ENCODE results near the gene SIPA1. TPM values are rescaled to one million over a fixed set of nuclear protein-coding genes. Genes with fewer than 3 reads are reported as not detected.

SIPA1 gene
- polyA plus RNA-seq, 4 donors = 21.7 to 45.2 (median 33.1) TPM

- peaks cover 0 to 2% (median 0%) of the 10 kb centered on the region in 3 donors for H3K4me1 ChIP-seq (ENCODE audit: control insufficient read depth in 3 of 3, insufficient read depth in 2 of 3, low read depth in 1 of 3, low read length in 2 of 3)
- 95 to 98% (median 95%) methylated on average over 6 of the region's 6 CpGs for WGBS, 3 donors
- DNase-seq (no peak), FAIRE-seq (no peak)
- no peak overlapping the region for H3K4me3 ChIP-seq (ENCODE audit: low read depth in 1 of 3, low read length in 3 of 3)
- no peak overlapping the region for H3K27ac ChIP-seq (ENCODE audit: low read depth in 1 of 3, low read length in 2 of 3)
- no peaks in the 10 kb centered on the region for H3K9me3 ChIP-seq (ENCODE audit: control insufficient read depth in 2 of 2, insufficient read depth in 1 of 2, low read depth in 1 of 2, low read length in 1 of 2)
- H3K27me3 ChIP-seq (ENCODE audit: control insufficient read depth in 3 of 3, insufficient read depth in 3 of 3, low read length in 3 of 3) = no peaks in the 10 kb centered on the region
- peaks cover 10 to 83% (median 11%) of the 10 kb centered on the region in 3 donors for H3K36me3 ChIP-seq (ENCODE audit: control insufficient read depth in 3 of 3, insufficient read depth in 2 of 3, low read depth in 1 of 3, low read length in 3 of 3)
Measured at GRCh38 chr11:65599955-65600246, 38.0 kb upstream of the SIPA1 start.

GRCh38 chr11:65604258-65604657 is 33.6 kb upstream of the SIPA1 start:
- FAIRE-seq = no peak
- DNase-seq = no peak
- no peaks in the 10 kb centered on the region for H3K9me3 ChIP-seq (ENCODE audit: control insufficient read depth in 2 of 2, insufficient read depth in 1 of 2, low read depth in 1 of 2, low read length in 1 of 2)
- H3K36me3 ChIP-seq (ENCODE audit: control insufficient read depth in 3 of 3, insufficient read depth in 2 of 3, low read depth in 1 of 3, low read length in 3 of 3) = peaks cover 23 to 92% (median 30%) of the 10 kb centered on the region in 3 donors
- H3K4me3 ChIP-seq (ENCODE audit: low read depth in 1 of 3, low read length in 3 of 3) = no peak overlapping the region
- 92 to 100% (median 94%) methylated on average over 1 of the region's 1 CpG for WGBS, 3 donors
- H3K27ac ChIP-seq (ENCODE audit: low read depth in 1 of 3, low read length in 2 of 3) = no peak overlapping the region
- H3K4me1 ChIP-seq (ENCODE audit: control insufficient read depth in 3 of 3, insufficient read depth in 2 of 3, low read depth in 1 of 3, low read length in 2 of 3) = peaks cover 0 to 13% (median 0%) of the 10 kb centered on the region in 3 donors
- H3K27me3 ChIP-seq (ENCODE audit: control insufficient read depth in 3 of 3, insufficient read depth in 3 of 3, low read length in 3 of 3) = no peaks in the 10 kb centered on the region

- FAIRE-seq (no peak), DNase-seq (peak; percentile 70 to 91)
- 55 to 81% (median 70%) methylated on average over 67 of the region's 67 CpGs for WGBS, 3 donors
- Histone ChIP-seq H3K9me3 (ENCODE audit: control insufficient read depth in 2 of 2, insufficient read depth in 1 of 2, low read depth in 1 of 2, low read length in 1 of 2) (no peaks in the 10 kb centered on the region), H3K27me3 (ENCODE audit: control insufficient read depth in 3 of 3, insufficient read depth in 3 of 3, low read length in 3 of 3) (no peaks in the 10 kb centered on the region), H3K27ac (ENCODE audit: low read depth in 1 of 3, low read length in 2 of 3) (peak overlapping the region in 2 of 3 donors; percentile 9 to 78), H3K4me3 (ENCODE audit: low read depth in 1 of 3, low read length in 3 of 3) (no peak overlapping the region), H3K36me3 (ENCODE audit: control insufficient read depth in 3 of 3, insufficient read depth in 2 of 3, low read depth in 1 of 3, low read length in 3 of 3) (peaks cover 23 to 96% (median 30%) of the 10 kb centered on the region in 3 donors), H3K4me1 (ENCODE audit: control insufficient read depth in 3 of 3, insufficient read depth in 2 of 3, low read depth in 1 of 3, low read length in 2 of 3) (peaks cover 0 to 36% (median 6%) of the 10 kb centered on the region in 3 donors)
Measured at GRCh38 chr11:65606876-65607613, 30.9 kb upstream of the SIPA1 start.

- DNase-seq (no peak), FAIRE-seq (no peak)
- H3K27me3 ChIP-seq (ENCODE audit: control insufficient read depth in 3 of 3, insufficient read depth in 3 of 3, low read length in 3 of 3) = no peaks in the 10 kb centered on the region
- H3K27ac ChIP-seq (ENCODE audit: low read depth in 1 of 3, low read length in 2 of 3) = peak overlapping the region in 2 of 3 donors; percentile 9 to 19
- 87 to 93% (median 92%) methylated on average over 37 of the region's 37 CpGs for WGBS, 3 donors
- no peak overlapping the region for H3K4me3 ChIP-seq (ENCODE audit: low read depth in 1 of 3, low read length in 3 of 3)
- peaks cover 23 to 96% (median 30%) of the 10 kb centered on the region in 3 donors for H3K36me3 ChIP-seq (ENCODE audit: control insufficient read depth in 3 of 3, insufficient read depth in 2 of 3, low read depth in 1 of 3, low read length in 3 of 3)
- H3K4me1 ChIP-seq (ENCODE audit: control insufficient read depth in 3 of 3, insufficient read depth in 2 of 3, low read depth in 1 of 3, low read length in 2 of 3) = peaks cover 0 to 43% (median 14%) of the 10 kb centered on the region in 3 donors
- H3K9me3 ChIP-seq (ENCODE audit: control insufficient read depth in 2 of 2, insufficient read depth in 1 of 2, low read depth in 1 of 2, low read length in 1 of 2) = no peaks in the 10 kb centered on the region
Measured at GRCh38 chr11:65607614-65608426, 30.1 kb upstream of the SIPA1 start.

GRCh38 chr11:65609229-65609628 is 28.7 kb upstream of the SIPA1 start:
- WGBS, 3 donors = 56 to 65% (median 60%) methylated on average over 3 of the region's 3 CpGs
- H3K9me3 ChIP-seq (ENCODE audit: control insufficient read depth in 2 of 2, insufficient read depth in 1 of 2, low read depth in 1 of 2, low read length in 1 of 2) = no peaks in the 10 kb centered on the region
- H3K27ac ChIP-seq (ENCODE audit: low read depth in 1 of 3, low read length in 2 of 3) = no peak overlapping the region
- no peak overlapping the region for H3K4me3 ChIP-seq (ENCODE audit: low read depth in 1 of 3, low read length in 3 of 3)
- peaks cover 21 to 90% (median 27%) of the 10 kb centered on the region in 3 donors for H3K36me3 ChIP-seq (ENCODE audit: control insufficient read depth in 3 of 3, insufficient read depth in 2 of 3, low read depth in 1 of 3, low read length in 3 of 3)
- DNase-seq (no peak), FAIRE-seq (no peak)
- H3K27me3 ChIP-seq (ENCODE audit: control insufficient read depth in 3 of 3, insufficient read depth in 3 of 3, low read length in 3 of 3) = no peaks in the 10 kb centered on the region
- H3K4me1 ChIP-seq (ENCODE audit: control insufficient read depth in 3 of 3, insufficient read depth in 2 of 3, low read depth in 1 of 3, low read length in 2 of 3) = peaks cover 0 to 48% (median 14%) of the 10 kb centered on the region in 3 donors

- Histone ChIP-seq H3K36me3 (ENCODE audit: control insufficient read depth in 3 of 3, insufficient read depth in 2 of 3, low read depth in 1 of 3, low read length in 3 of 3) (peaks cover 20 to 86% (median 22%) of the 10 kb centered on the region in 3 donors), H3K27me3 (ENCODE audit: control insufficient read depth in 3 of 3, insufficient read depth in 3 of 3, low read length in 3 of 3) (no peaks in the 10 kb centered on the region), H3K4me1 (ENCODE audit: control insufficient read depth in 3 of 3, insufficient read depth in 2 of 3, low read depth in 1 of 3, low read length in 2 of 3) (peaks cover 0 to 48% (median 14%) of the 10 kb centered on the region in 3 donors), H3K27ac (ENCODE audit: low read depth in 1 of 3, low read length in 2 of 3) (peak overlapping the region in 1 of 3 donors; percentile 3), H3K9me3 (ENCODE audit: control insufficient read depth in 2 of 2, insufficient read depth in 1 of 2, low read depth in 1 of 2, low read length in 1 of 2) (no peaks in the 10 kb centered on the region), H3K4me3 (ENCODE audit: low read depth in 1 of 3, low read length in 3 of 3) (no peak overlapping the region)
- no peak for FAIRE-seq
- DNase-seq = peak in 1 of 2 donors; percentile 41
- WGBS, 3 donors = 74 to 81% (median 78%) methylated on average over 5 of the region's 5 CpGs
Measured at GRCh38 chr11:65609665-65610064, 28.2 kb upstream of the SIPA1 start.

GRCh38 chr11:65610404-65610803 is 27.5 kb upstream of the SIPA1 start:
- H3K27ac ChIP-seq (ENCODE audit: low read depth in 1 of 3, low read length in 2 of 3) = peak overlapping the region in 1 of 3 donors; percentile 73
- no peaks in the 10 kb centered on the region for H3K27me3 ChIP-seq (ENCODE audit: control insufficient read depth in 3 of 3, insufficient read depth in 3 of 3, low read length in 3 of 3)
- H3K4me3 ChIP-seq (ENCODE audit: low read depth in 1 of 3, low read length in 3 of 3) = peak overlapping the region in 1 of 3 donors; percentile 98
- FAIRE-seq (no peak), DNase-seq (no peak)
- peaks cover 0 to 48% (median 14%) of the 10 kb centered on the region in 3 donors for H3K4me1 ChIP-seq (ENCODE audit: control insufficient read depth in 3 of 3, insufficient read depth in 2 of 3, low read depth in 1 of 3, low read length in 2 of 3)
- H3K9me3 ChIP-seq (ENCODE audit: control insufficient read depth in 2 of 2, insufficient read depth in 1 of 2, low read depth in 1 of 2, low read length in 1 of 2) = no peaks in the 10 kb centered on the region
- H3K36me3 ChIP-seq (ENCODE audit: control insufficient read depth in 3 of 3, insufficient read depth in 2 of 3, low read depth in 1 of 3, low read length in 3 of 3) = peaks cover 13 to 78% (median 16%) of the 10 kb centered on the region in 3 donors
- WGBS, 3 donors = 59 to 70% (median 61%) methylated on average over 6 of the region's 6 CpGs

- 41 to 55% (median 52%) methylated on average over 10 of the region's 10 CpGs for WGBS, 3 donors
- Histone ChIP-seq H3K27me3 (ENCODE audit: control insufficient read depth in 3 of 3, insufficient read depth in 3 of 3, low read length in 3 of 3) (no peaks in the 10 kb centered on the region), H3K27ac (ENCODE audit: low read depth in 1 of 3, low read length in 2 of 3) (peak overlapping the region in 2 of 3 donors; percentile 8 to 73), H3K36me3 (ENCODE audit: control insufficient read depth in 3 of 3, insufficient read depth in 2 of 3, low read depth in 1 of 3, low read length in 3 of 3) (peaks cover 9 to 71% (median 10%) of the 10 kb centered on the region in 3 donors), H3K4me3 (ENCODE audit: low read depth in 1 of 3, low read length in 3 of 3) (peak overlapping the region in 2 of 3 donors; percentile 91 to 98), H3K9me3 (ENCODE audit: control insufficient read depth in 2 of 2, insufficient read depth in 1 of 2, low read depth in 1 of 2, low read length in 1 of 2) (no peaks in the 10 kb centered on the region), H3K4me1 (ENCODE audit: control insufficient read depth in 3 of 3, insufficient read depth in 2 of 3, low read depth in 1 of 3, low read length in 2 of 3) (peaks cover 0 to 48% (median 14%) of the 10 kb centered on the region in 3 donors)
- DNase-seq (no peak), FAIRE-seq (no peak)
Measured at GRCh38 chr11:65611028-65611757, 26.7 kb upstream of the SIPA1 start.

Data from small intestine (tissue), 7 donors.